ENCODE results near the gene TPST2. TPM values are rescaled to one million over a fixed set of nuclear protein-coding genes. Genes with fewer than 3 reads are reported as not detected.

The TPST2 gene
- total RNA-seq, 1 experiment from 2014 or later, result 61.4 TPM

DNA sequence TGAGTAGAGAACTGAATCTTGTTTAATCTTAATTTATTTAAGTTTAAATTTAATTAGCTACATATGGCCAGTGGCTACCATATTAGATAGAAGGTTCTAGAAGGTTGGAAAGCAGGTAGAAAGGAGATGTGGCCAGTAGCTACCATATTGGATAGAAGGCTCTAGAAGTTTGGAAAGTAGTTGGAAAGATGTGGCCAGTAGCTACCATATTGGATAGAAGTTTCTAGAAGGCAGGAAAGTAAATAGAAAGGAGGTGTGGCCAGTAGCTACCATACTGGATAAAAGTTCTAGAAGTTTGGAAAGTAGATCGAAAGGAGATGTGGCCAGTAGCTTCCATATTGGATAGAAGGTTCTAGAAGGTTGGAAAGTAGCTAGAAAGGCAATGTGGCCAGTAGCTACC lies 34.1 kb upstream of the TPST2 start:
- Histone ChIP-seq H3K27ac (ENCODE audit: low read length) (no peak overlapping the region), H4K20me1 (ENCODE audit: insufficient read depth, low read depth, low read length) (no peaks in the 10 kb centered on the region), H3K79me2 (ENCODE audit: low read length) (no peaks in the 10 kb centered on the region), H3K9ac (ENCODE audit: low read length) (no peak overlapping the region), H3K9me2 (replicated peaks; ENCODE audit: insufficient read depth, low read length) (no peaks in the 10 kb centered on the region), H3K36me3 (ENCODE audit: insufficient read depth, low read length) (no peaks in the 10 kb centered on the region), H2AFZ (ENCODE audit: low read length) (no peak overlapping the region), H3K9me3 (ENCODE audit: low read length) (no peaks in the 10 kb centered on the region), H3K4me1 (ENCODE audit: low read length) (no peaks in the 10 kb centered on the region), H3K4me3 (ENCODE audit: low read length) (no peak overlapping the region), H3K27me3 (ENCODE audit: low read length) (no peaks in the 10 kb centered on the region), H3K4me2 (ENCODE audit: low read depth, low read length, poor library complexity, severe bottlenecking) (no peak overlapping the region)
- DNase-seq, result no peak

DNA sequence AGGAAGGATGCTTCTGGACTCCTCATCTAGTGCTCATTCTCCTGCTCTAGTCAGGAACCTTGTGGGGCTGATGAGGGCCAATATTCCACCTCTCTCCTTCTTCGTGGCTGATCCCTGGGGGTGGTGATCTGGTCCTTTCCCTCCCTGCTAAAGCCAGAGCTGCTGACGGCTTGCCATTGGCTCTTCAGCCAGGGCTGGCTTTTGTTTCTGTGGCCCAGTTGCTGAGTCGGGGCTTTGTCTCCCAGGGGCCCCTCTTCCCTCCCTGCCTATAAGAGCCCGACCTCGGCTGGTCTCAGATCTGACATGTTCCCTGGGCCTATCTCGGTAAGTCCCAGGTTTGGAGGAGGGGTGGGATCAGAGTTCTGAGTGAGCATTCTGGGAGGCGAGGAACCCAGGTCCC lies 31.7 kb upstream of the TPST2 start, which contains the start of gene CRYBA4:
CRYBA4 (plus strand) TSS at position 301 of the 400 bp plus-strand sequence. CDS start 634 bp downstream, outside the sequence.
- no peaks in the 10 kb centered on the region for H3K79me2 ChIP-seq (ENCODE audit: low read length)
- H3K27me3 ChIP-seq (ENCODE audit: low read length), result no peaks in the 10 kb centered on the region
- no peaks in the 10 kb centered on the region for H3K36me3 ChIP-seq (ENCODE audit: insufficient read depth, low read length)
- H3K4me1 ChIP-seq (ENCODE audit: low read length), result peaks cover 6% of the 10 kb centered on the region
- H3K9me2 ChIP-seq (replicated peaks; ENCODE audit: insufficient read depth, low read length), result no peaks in the 10 kb centered on the region
- no peak within 1 kb of the TSS for H3K4me2 ChIP-seq (ENCODE audit: low read depth, low read length, poor library complexity, severe bottlenecking)
- H3K9me3 ChIP-seq (ENCODE audit: low read length), result no peaks in the 10 kb centered on the region
- H3K27ac ChIP-seq (ENCODE audit: low read length), result no peak within 1 kb of the TSS
- no peak within 1 kb of the TSS for H2AFZ ChIP-seq (ENCODE audit: low read length)
- DNase-seq, result no peak
- H3K9ac ChIP-seq (ENCODE audit: low read length), result no peak within 1 kb of the TSS
- no peak within 1 kb of the TSS for H3K4me3 ChIP-seq (ENCODE audit: low read length)
- H4K20me1 ChIP-seq (ENCODE audit: insufficient read depth, low read depth, low read length), result no peaks in the 10 kb centered on the region

DNA sequence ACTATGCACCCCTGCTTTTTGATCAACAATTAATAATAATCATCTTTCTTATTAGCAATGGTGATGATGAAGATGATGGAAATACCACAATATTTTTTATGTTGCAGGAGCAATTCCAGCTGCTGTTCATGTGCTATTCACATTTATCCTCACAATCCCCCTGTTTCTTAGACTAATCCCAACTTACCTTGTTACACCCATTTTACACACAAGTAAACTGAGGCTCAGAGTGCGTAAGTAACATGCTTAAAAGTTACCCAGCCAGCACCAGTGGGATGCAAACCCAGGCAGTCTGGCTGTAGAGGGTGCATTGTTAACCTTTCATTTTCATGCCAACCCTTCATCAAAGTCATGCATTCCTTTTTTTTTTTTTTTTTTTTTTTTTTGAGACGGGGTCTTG lies 30.3 kb upstream of the TPST2 start:
- no peak for DNase-seq

DNA sequence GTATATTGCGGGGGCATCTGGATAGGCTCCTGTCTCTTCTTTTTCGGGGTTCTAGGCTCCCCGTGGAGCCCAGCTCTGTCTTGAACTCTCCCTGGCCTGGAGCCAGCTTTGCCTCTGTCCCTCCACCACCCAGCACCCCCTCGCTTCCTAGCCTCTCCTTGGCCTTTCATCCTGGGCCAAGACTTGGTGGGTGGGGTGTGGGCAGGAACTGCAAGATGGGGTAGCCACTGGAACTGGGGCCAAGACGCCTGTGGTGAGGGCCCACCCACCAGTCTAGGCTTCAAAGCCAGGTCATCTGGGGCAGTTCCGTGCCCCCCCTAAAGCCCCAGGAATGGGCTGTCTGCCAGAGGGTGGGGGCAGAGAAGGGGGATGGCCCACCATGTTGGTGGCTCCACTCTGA lies 29.6 kb upstream of the TPST2 start:
- Histone ChIP-seq H3K27ac (ENCODE audit: low read length) (no peak overlapping the region), H3K4me1 (ENCODE audit: low read length) (peaks cover 6% of the 10 kb centered on the region), H3K9me3 (ENCODE audit: low read length) (no peaks in the 10 kb centered on the region), H2AFZ (ENCODE audit: low read length) (no peak overlapping the region), H3K9ac (ENCODE audit: low read length) (no peak overlapping the region), H3K4me3 (ENCODE audit: low read length) (no peak overlapping the region), H3K27me3 (ENCODE audit: low read length) (no peaks in the 10 kb centered on the region), H3K9me2 (replicated peaks; ENCODE audit: insufficient read depth, low read length) (no peaks in the 10 kb centered on the region), H4K20me1 (ENCODE audit: insufficient read depth, low read depth, low read length) (no peaks in the 10 kb centered on the region), H3K79me2 (ENCODE audit: low read length) (no peaks in the 10 kb centered on the region), H3K4me2 (ENCODE audit: low read depth, low read length, poor library complexity, severe bottlenecking) (no peak overlapping the region), H3K36me3 (ENCODE audit: insufficient read depth, low read length) (no peaks in the 10 kb centered on the region)
- no peak for DNase-seq

More for the DNA sequence above, 30.3 kb upstream of the TPST2 start:
- no peaks in the 10 kb centered on the region for H3K27me3 ChIP-seq (ENCODE audit: low read length)
- no peaks in the 10 kb centered on the region for H3K9me2 ChIP-seq (replicated peaks; ENCODE audit: insufficient read depth, low read length)
- no peaks in the 10 kb centered on the region for H3K36me3 ChIP-seq (ENCODE audit: insufficient read depth, low read length)
- no peaks in the 10 kb centered on the region for H3K79me2 ChIP-seq (ENCODE audit: low read length)
- no peaks in the 10 kb centered on the region for H3K9me3 ChIP-seq (ENCODE audit: low read length)
- no peak overlapping the region for H3K27ac ChIP-seq (ENCODE audit: low read length)
- H2AFZ ChIP-seq (ENCODE audit: low read length), result no peak overlapping the region
- H4K20me1 ChIP-seq (ENCODE audit: insufficient read depth, low read depth, low read length), result no peaks in the 10 kb centered on the region
- peaks cover 6% of the 10 kb centered on the region for H3K4me1 ChIP-seq (ENCODE audit: low read length)
- no peak overlapping the region for H3K4me3 ChIP-seq (ENCODE audit: low read length)
- no peak overlapping the region for H3K9ac ChIP-seq (ENCODE audit: low read length)
- H3K4me2 ChIP-seq (ENCODE audit: low read depth, low read length, poor library complexity, severe bottlenecking), result no peak overlapping the region

DNA sequence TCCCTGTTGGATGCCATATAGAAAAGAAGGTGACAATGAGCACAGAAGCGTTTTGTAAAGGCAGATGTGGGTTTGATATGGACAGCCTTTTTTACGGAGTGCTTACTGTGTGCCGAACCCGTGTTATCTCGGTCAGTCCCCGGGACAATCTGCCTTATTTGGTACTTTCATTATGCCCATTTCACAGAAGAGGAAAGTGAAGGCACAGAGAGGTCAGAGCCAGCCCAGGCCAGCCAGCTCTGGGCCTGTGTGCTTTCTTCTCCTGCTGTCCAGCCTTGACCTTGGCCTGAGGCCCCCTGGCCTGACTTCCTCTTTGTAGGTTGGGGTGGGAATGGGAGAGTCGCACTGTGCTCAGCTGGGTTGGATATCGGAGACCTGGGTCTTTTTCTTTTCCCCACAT lies 28.5 kb upstream of the TPST2 start:
- Histone ChIP-seq H3K27ac (ENCODE audit: low read length) (no peak overlapping the region), H3K9ac (ENCODE audit: low read length) (no peak overlapping the region), H4K20me1 (ENCODE audit: insufficient read depth, low read depth, low read length) (no peaks in the 10 kb centered on the region), H2AFZ (ENCODE audit: low read length) (no peak overlapping the region), H3K27me3 (ENCODE audit: low read length) (no peaks in the 10 kb centered on the region), H3K36me3 (ENCODE audit: insufficient read depth, low read length) (no peaks in the 10 kb centered on the region), H3K9me2 (replicated peaks; ENCODE audit: insufficient read depth, low read length) (no peaks in the 10 kb centered on the region), H3K4me3 (ENCODE audit: low read length) (no peak overlapping the region), H3K4me1 (ENCODE audit: low read length) (peaks cover 6% of the 10 kb centered on the region), H3K9me3 (ENCODE audit: low read length) (no peaks in the 10 kb centered on the region), H3K79me2 (ENCODE audit: low read length) (no peaks in the 10 kb centered on the region), H3K4me2 (ENCODE audit: low read depth, low read length, poor library complexity, severe bottlenecking) (no peak overlapping the region)
- DNase-seq, result no peak

DNA sequence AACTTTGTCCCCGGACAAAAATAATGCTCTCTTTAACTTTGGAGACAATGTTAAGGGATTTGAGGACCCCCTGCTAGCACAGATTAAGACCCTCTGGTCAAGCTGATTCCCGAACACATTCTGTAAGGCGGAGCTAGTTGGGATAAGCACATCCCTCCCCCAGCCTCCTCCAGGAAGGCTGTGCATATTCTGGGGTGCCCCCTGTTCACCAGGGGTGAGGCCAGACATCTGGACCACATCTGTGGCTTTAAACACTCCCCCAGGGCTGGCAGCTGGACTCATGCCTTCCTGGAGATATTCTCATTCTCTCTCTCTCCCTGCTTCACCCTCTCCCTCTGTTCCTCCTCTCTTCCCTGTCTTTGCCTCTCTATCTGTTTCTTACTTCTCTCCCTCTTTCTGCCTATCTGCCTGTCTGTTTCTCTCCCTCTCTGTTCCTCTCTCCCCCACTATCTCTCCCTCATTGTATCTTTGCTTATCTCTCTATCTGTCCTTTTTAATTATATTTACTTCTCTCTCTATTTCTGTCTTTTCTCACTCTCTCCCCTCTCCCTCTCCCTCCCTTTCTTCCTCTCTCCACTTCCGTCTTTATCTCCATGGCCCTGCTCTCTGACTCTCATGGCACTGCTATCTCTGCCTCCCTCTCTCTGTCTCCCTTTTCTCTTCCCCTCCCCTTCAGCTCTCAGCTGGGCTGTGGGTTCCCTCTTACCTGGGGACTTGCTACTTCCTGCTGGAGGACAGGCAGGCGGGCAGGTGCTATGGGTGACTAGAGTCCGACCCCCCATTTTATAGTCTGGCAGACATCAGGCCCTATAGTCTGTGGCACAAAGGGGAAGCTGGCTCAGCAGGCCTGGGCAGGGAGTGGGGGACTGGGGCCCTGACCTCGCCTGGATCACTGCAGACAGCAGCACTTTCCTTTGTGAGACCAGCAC lies 27.6 kb upstream of the TPST2 start, which contains the start of gene CRYBB1:
CRYBB1 (minus strand) TSS at position 757 of the 929 bp plus-strand sequence. CDS start 1,708 bp downstream, outside the sequence.
- Histone ChIP-seq H3K36me3 (ENCODE audit: insufficient read depth, low read length) (no peaks in the 10 kb centered on the region), H2AFZ (ENCODE audit: low read length) (no peak within 1 kb of the TSS), H3K4me3 (ENCODE audit: low read length) (no peak within 1 kb of the TSS), H3K79me2 (ENCODE audit: low read length) (no peaks in the 10 kb centered on the region), H3K9me2 (replicated peaks; ENCODE audit: insufficient read depth, low read length) (no peaks in the 10 kb centered on the region), H3K4me2 (ENCODE audit: low read depth, low read length, poor library complexity, severe bottlenecking) (no peak within 1 kb of the TSS), H3K27ac (ENCODE audit: low read length) (no peak within 1 kb of the TSS), H4K20me1 (ENCODE audit: insufficient read depth, low read depth, low read length) (no peaks in the 10 kb centered on the region), H3K9me3 (ENCODE audit: low read length) (no peaks in the 10 kb centered on the region), H3K4me1 (ENCODE audit: low read length) (peaks cover 6% of the 10 kb centered on the region), H3K27me3 (ENCODE audit: low read length) (no peaks in the 10 kb centered on the region), H3K9ac (ENCODE audit: low read length) (no peak within 1 kb of the TSS)
- DNase-seq, result no peak

DNA sequence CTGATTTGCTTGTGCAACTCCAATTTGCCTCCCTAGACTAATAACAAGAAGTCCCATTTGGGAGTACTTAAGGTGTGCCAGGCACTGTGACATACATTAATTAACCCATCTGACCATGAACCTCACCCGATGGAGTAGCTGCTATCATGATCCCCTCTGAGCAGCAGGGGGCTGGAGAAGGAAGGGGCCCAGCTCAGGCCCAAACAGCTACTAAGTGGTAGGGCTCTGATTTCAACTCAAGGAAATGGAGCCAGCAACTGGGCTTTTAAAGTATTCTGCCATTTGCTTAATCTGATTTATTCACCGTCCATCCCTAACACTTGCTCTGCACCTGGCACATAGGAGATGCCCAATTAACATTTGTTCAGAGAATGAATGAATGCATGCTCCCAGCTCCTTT lies 26.7 kb upstream of the TPST2 start:
- Histone ChIP-seq H3K9me3 (ENCODE audit: low read length) (no peaks in the 10 kb centered on the region), H3K9me2 (replicated peaks; ENCODE audit: insufficient read depth, low read length) (no peaks in the 10 kb centered on the region), H3K27me3 (ENCODE audit: low read length) (no peaks in the 10 kb centered on the region), H2AFZ (ENCODE audit: low read length) (no peak overlapping the region), H3K79me2 (ENCODE audit: low read length) (no peaks in the 10 kb centered on the region), H3K36me3 (ENCODE audit: insufficient read depth, low read length) (no peaks in the 10 kb centered on the region), H4K20me1 (ENCODE audit: insufficient read depth, low read depth, low read length) (no peaks in the 10 kb centered on the region), H3K27ac (ENCODE audit: low read length) (no peak overlapping the region), H3K4me3 (ENCODE audit: low read length) (no peak overlapping the region), H3K4me1 (ENCODE audit: low read length) (peaks cover 6% of the 10 kb centered on the region), H3K4me2 (ENCODE audit: low read depth, low read length, poor library complexity, severe bottlenecking) (no peak overlapping the region), H3K9ac (ENCODE audit: low read length) (no peak overlapping the region)
- no peak for DNase-seq

DNA sequence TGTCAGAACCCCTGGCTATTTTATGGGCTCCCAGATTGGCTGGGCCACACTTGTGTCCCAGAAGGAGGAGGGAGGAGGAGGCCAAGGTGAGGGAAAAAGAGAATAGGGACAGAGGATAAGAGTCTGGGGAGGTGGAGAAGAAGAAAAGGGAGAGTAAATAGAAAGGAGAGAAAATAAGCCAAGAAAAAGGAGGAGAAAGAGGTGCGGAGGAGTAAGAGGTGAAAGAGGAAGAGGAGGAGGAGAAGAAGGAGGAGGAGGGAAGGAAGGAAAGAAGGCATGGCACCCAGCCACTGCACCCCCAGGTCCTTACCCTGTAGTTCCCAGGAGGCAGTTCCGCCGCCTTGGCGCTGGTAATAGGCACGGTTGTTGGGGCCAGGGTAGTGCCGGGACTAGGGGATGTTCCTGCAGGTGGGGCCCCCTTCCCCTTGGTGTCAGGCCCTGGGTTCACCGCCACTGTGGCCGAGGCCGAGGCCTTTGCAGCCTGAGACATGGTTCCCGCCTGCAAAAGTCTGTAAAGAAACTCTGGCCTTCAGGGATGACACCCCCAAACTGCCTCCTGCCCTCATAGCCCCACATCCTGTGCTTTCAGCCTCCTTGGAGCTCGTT lies 26.0 kb upstream of the TPST2 start:
- H2AFZ ChIP-seq (ENCODE audit: low read length), result no peak overlapping the region
- no peaks in the 10 kb centered on the region for H4K20me1 ChIP-seq (ENCODE audit: insufficient read depth, low read depth, low read length)
- no peak overlapping the region for H3K27ac ChIP-seq (ENCODE audit: low read length)
- no peak overlapping the region for H3K9ac ChIP-seq (ENCODE audit: low read length)
- no peaks in the 10 kb centered on the region for H3K9me3 ChIP-seq (ENCODE audit: low read length)
- H3K36me3 ChIP-seq (ENCODE audit: insufficient read depth, low read length), result no peaks in the 10 kb centered on the region
- no peak overlapping the region for H3K4me3 ChIP-seq (ENCODE audit: low read length)
- no peaks in the 10 kb centered on the region for H3K27me3 ChIP-seq (ENCODE audit: low read length)
- no peak overlapping the region for H3K4me2 ChIP-seq (ENCODE audit: low read depth, low read length, poor library complexity, severe bottlenecking)
- H3K9me2 ChIP-seq (replicated peaks; ENCODE audit: insufficient read depth, low read length), result no peaks in the 10 kb centered on the region
- H3K79me2 ChIP-seq (ENCODE audit: low read length), result no peaks in the 10 kb centered on the region
- H3K4me1 ChIP-seq (ENCODE audit: low read length), result peaks cover 6% of the 10 kb centered on the region
- no peak for DNase-seq

Data from Karpas-422 (cell line).